Activated CD8-positive, alpha-beta memory T cell treated with anti-CD3 and anti-CD28 coated beads, Interleukin-2, amount 50 U/mL, for 1 hour (primary cell): ENCODE results near the gene RPS3.
"Not testable (repeated sequence)": the region's sequence is repeated elsewhere in the genome, so short reads cannot be mapped to it uniquely, and the experiment has no call there.

Experiments used
- DNase-seq: peaks from one replicate; pipeline ENCODE4 v3.0.0-alpha.2; 2020; ENCODE audit errors: extremely low read depth

RPS3 gene

DNA sequence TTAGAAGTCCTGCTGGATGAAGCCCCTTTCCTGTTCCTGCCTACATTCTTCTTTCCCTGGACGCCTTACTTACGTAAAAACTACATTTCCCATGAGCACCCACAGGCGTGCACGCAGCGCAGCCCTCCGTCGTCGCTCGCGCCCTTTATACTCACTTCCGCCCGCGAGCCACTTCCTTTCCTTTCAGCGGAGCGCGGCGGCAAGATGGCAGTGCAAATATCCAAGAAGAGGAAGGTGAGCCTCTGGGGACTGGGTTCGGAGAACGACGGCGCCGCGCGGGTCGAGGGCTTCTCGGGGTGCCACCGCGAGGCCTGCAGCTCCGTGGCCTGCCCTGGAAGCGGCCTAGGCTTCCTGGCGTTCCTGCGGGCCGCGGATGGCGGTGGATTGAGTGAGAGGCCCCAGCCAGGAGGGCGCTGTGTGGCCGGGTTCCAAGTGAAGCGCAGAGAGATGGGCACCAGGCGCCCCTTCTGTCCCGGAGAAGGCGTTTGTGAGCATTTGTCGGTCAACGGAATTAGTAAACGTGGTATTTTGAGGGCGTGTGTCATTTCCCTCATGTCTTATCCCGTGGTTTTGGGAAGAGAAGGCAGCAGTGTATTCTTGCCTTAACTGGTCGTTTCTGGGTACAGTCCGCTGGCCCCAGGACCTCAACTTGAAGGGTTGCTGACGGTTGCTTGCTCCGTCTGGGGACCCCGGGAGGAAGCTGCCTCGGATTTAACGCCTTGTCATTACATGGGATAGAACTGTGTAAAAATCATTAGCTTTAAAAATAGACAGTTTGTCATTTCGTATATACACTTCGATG lies at the start of gene RPS3:
Gene RPS3, plus strand, starts transcription at position 175 of the 802 bp plus-strand sequence. Its CDS starts 30 bp downstream, at position 205.
- peak; percentile 75 for DNase-seq

DNA sequence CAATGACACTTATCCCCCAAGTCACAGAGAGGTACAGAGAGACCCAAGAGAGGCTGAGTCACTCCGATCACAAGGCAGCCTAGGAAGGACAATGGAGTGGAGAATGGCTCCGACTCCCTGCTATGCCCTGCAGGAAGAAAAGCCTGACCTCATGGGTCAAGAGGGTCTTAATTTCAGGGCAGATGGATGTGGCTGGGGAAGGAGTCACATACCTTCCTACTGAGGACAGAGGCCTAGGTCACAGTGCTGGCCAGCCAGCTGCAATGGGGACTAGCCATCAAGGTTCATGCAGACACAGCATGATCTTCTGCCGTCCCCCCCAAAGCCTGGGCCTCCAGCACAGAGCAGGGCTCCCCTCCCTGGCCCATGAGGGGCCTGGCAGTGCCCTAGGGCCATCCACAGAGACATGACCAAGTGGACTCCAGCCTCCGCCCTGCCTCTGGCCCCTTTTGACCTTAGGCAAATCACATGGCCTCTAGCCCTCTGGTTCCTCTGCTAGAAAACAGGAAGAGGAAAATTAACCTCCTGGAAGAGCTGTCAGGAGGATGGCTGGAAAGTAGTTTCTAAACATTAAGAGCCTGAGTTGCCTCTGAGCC lies 49.7 kb upstream of the RPS3 start:
- DNase-seq, result no peak

DNA sequence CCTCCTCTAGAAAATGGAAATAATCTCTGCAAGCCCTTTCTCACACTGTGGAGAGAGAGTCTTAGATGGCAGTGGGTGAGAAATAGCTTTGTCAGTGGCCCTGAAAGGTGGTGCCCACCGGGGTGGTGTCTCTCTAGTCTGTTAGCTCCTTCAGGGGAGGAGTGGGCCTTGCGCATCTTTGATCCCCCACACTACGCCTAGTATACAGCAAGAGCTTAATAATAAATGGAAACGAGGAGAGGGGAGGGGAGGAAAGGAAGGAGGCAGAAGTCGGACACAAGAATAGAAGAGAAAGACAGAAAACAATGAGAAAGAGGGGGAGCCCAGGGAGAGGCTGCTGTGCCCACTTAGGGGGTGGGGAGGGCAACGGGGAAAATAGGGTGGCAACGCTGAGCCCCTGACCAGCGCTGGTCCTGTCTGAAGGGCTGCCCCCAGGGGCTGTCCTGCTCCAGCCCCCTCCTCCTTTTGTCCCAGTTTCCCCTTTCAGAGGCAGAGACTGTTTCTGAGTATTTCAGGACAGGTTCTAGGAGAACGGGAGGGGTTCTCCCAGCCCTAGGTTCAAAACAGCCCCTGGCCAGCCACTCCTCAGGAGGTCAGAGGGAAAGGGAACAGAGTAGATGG lies 49.1 kb upstream of the RPS3 start:
- DNase-seq, result no peak

DNA sequence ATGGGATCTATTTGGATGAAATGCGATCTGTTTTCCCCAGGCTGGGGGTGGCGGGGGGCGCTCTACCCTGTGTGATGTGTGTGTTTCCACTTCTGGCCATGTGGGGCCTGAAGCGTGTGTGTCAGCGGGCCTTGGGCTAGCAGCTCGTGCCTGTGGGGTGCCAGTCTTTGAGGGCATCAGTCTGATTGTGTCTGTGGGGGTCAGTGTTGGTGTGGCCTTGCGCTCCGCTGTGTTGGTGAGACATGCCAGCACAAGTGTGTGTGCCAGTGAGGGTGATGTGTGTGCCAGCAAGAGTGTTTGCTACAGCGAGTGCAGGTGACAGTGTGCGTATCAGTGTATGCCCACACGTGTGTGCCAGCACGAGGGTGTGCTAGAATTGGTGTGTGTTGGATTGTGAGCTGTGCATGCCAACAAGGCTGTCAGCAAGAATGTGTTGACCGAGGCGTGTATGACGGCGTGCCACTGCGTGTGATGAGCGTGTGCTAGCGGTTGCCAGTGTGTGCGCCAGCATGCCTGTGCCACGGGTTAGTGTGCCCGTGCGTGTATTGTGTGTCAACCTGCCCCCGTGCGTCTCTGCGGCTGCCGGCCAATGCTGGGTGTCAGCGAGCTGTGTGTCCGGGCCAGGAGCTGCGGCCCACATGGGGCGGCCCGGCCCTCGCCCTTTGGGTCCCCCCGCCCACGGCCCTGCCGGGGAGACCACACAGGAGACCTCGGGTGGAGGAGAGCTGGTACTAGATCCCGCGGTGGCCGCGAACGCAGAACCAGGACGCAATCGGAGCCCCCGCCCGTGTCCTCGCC lies 48.4 kb upstream of the RPS3 start:
- DNase-seq, result no peak

- DNase-seq, result no peak
These were observed 47.9 kb upstream of the RPS3 start, which contains the start of gene ARRB1 for GRCh38 chr11:75351541-75351790. Gene ARRB1 (minus strand): TSS chr11:75351661. CDS start chr11:75351607, 54 bp downstream.

DNA sequence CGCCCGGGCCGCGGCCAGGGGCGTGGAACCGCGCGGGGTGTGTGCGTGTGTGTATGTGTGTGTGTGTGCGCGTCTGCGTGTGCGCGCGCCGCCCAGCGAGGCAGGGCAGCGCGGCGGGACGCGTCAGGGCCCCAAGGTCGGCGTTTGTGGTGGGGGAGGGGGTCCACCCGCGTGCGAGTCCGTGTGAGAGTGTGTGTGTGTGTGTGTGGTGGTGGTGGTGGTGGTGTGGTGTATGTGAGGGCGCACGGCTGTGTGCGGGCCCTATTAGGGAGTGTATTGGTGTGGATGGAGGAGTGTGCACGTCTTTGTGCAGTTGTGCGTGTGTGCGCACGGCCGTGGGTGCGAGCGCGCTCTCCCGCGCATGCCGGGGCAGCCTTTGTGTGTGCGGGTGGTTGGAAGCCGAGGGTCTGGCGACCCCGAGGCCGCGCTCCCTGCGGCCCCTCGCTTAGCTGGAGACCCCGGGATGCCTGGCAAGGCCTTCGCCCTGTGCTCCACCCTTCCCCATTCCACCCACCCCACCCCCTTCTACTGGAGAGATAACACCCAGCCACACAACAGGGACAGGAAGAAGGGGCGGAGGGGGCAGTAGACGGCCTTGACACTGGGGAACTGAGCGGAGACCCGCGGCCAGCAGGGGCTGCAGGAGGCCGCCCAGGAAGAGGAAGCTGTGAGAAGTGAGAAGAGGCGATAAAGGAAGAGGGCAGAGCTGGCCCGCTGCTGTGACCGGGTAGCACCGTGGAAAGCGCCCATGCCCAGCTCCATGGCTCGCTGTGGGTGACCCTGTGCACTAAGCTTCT lies 47.3 kb upstream of the RPS3 start:
- DNase-seq, result no peak

DNA sequence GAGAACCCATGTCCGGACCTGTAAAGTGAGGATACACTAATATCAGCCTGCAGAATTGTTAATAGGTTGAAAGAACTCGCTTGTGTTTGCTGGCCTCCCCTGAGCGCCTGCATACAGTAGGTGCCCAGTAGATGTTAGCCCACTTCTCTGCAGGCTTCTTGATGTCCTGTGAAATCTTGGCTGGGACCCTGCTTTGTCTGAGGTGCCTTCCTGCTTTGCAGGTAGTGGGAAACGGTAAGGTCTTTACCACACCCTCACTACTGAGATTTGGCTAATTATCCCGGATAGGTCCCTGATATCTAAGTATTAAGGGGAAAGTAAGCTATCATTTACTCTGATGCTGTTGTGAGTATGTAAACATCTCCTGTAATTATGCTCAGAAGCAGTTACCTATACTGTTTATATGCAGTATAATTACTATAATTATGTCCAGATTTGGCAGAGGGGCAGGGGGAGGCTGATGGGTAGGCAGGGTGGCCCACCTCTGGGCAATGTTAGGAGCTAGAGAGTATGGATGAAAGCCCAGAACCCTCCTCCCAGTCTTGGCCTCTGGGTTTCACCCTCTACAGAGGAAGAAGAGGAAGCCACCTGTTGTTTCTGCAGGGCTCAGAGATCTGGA lies 46.6 kb upstream of the RPS3 start:
- no peak for DNase-seq

DNA sequence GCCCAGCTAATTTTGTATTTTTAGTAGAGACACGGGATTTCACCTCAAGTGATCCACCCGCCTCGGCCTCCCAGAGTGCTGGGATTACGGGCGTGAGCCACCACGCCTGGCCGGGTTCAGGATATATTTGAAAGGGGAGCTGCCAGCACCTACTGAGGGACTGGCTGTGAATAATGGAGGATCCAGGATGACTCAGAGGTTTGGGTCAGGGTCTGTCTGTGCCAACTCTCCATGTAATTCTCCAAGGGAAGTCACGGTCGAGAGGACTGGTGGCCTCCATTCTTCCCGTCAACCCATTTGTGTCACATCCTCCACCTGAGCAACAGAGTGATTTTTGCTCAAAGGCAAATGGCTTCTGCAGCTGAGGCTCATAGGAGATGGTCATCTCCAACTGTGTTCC lies 44.3 kb upstream of the RPS3 start:
- DNase-seq, result no peak

DNA sequence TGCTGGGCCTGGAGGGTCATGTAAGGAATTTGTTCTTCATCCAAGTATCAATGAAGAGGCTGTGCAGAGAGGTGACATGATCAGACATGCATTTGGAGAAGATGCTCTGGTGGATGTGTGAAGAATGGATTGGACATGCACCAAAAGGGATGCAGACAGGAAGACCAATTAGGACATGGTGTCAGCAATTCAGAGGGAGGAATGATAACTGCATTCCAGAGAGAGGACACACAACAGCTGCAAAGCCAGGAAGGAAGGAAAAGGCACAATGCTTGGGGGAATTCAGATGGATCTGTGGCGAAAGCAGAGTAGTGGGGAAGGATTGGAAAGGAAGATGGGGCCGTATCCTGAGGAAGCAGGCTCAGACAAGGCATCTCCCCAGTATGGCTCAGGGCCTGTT lies 42.7 kb upstream of the RPS3 start:
- DNase-seq, result no peak

- DNase-seq, result not testable (repeated sequence)
These were observed 37.0 kb upstream of the RPS3 start for GRCh38 chr11:75362285-75362684.

GRCh38 chr11:75365711-75366181 lies 33.6 kb upstream of the RPS3 start:
- DNase-seq, result no peak

- DNase-seq, result not testable (repeated sequence)
These were observed 32.5 kb upstream of the RPS3 start for GRCh38 chr11:75366826-75367225.

- no peak for DNase-seq
These were observed 29.6 kb upstream of the RPS3 start for GRCh38 chr11:75369560-75370255.

DNA sequence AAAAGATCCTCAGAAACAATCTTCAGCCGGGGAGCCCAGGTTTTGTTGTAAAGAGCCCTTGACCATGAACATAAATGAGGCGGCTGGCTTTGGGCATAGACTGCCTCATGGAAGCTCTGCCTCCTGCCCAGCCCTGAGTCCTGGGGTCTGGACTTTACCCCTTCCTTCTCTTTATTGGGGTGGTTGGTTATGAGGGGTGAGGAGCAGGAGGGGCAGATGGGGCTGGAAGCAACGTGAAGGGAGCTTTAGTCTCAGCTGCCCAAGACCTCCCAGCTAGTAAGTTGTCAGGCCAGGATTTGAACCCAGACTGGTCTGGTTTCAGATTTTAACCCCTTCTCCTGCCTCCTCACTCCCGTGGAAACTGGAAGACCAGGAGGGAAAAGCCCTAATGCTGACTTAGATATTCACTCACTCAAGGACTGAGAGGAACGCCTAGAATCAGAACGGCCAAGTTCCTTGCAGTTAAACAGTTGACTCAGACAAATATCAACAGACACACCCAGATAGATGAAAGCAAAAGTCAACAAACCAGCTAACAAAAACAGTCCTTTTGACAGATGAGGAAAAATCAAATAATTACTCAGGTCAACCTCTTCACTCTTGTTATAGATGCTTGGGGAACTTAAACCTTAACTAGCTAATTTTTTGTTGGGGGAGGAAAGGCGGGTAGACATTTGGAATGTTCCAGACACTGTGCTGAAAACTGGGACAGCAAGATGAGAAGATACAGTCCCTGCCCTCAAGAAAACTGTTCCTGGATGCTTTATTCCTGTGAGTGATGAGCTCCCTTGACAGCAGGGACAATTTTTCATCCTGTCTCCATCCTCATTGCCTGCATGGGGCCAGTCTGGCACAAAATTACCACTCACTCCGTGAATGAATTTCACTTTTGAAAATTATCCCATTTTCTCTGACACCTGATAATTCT lies 27.1 kb upstream of the RPS3 start:
- DNase-seq, result no peak

DNA sequence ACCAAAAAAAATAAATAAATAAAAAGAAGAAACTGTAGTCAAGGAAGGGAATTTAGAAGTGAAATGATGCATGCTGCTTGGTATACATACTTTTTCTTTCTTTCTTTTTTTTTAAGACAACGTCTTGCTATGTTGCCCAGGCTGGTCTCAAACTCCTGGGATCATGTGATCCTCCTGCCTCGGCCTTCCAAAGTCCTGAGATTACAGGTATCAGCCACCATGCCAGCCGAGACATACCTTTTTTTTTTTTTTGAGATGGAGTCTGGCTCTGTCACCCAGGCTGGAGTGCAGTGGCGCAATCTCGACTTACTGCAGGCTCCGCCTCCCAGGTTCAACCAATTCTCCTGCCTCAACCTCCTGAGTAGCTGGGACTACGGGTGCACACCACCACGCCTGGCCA lies 26.1 kb upstream of the RPS3 start:
- no peak for DNase-seq

GRCh38 chr11:75374646-75375045 lies 24.7 kb upstream of the RPS3 start:
- DNase-seq, result no peak

DNA sequence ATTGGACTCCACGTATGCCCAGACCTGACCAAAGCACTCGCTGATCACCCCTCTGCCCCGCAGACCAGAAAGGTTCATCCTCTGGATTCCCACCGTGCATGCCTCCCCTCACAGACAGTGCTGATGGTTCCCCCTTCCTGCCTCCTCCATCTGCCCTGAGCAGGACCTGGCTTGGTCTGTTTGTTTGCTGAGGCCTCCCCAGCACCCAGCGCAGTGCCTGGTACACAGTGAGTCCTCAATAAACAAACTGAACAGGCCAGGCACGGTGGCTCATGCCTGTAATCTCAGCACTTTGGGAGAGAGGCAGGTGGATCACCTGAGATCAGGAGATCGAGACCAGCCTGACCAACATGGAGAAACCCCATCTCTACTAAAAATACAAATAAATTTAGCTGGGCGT lies 23.7 kb upstream of the RPS3 start:
- no peak for DNase-seq

GRCh38 chr11:75376175-75376574 lies 23.1 kb upstream of the RPS3 start:
- DNase-seq, result no peak

DNA sequence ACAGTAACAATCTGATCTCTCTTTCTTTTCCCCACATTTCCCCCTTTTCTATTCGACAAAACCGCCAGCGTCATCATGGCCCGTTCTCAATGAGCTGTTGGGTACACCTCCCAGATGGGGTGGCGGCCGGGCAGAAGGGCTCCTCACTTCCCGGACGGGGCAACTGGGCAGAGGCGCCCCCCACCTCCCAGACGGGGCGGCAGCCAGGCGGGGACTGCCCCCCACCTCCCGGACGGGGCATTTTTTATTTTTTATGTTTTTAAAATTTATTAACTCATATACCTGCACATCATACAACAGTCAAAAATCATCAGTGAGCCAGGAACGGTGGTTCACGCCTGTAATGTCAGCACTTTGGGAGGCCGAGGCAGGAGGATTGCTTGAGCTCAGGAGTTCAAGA lies 20.5 kb upstream of the RPS3 start:
- not testable (repeated sequence) for DNase-seq
